ENCODE results near the gene PTPRG.

DNA sequence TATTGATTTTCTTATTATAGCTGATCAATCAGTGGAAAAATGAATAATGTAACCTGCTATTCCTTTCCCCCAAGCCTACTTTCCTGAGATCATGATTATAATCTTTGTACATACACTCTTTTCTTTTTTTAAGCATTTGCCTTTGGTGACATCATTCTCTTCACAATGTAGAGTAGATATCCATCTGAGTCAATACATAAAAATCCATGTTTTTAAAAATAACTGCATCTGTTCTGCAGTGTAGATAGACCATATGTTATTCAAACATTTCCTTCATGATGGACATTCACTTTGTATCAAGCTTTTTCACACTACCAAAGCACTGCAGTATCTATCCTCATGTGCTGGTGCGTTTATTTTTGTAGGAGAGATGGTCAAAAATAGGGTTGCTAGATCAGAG is 211.1 kb downstream of the PTPRG start:
- TF ChIP-seq, protein P1, sequence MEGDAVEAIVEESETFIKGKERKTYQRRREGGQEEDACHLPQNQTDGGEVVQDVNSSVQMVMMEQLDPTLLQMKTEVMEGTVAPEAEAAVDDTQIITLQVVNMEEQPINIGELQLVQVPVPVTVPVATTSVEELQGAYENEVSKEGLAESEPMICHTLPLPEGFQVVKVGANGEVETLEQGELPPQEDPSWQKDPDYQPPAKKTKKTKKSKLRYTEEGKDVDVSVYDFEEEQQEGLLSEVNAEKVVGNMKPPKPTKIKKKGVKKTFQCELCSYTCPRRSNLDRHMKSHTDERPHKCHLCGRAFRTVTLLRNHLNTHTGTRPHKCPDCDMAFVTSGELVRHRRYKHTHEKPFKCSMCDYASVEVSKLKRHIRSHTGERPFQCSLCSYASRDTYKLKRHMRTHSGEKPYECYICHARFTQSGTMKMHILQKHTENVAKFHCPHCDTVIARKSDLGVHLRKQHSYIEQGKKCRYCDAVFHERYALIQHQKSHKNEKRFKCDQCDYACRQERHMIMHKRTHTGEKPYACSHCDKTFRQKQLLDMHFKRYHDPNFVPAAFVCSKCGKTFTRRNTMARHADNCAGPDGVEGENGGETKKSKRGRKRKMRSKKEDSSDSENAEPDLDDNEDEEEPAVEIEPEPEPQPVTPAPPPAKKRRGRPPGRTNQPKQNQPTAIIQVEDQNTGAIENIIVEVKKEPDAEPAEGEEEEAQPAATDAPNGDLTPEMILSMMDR (conservative IDR thresholded peaks at IDR 0.05; ENCODE audit: low read depth in 2 of 2): no peak
- TF ChIP-seq EZH2 (IDR thresholded peaks at IDR 0.05; ENCODE audit: low read depth, unreplicated experiment): no peak

All from GM23338 (cell line).